ENCODE data around the gene PNPO. TPM values are rescaled to one million over a fixed set of nuclear protein-coding genes. Genes with fewer than 3 reads are reported as not detected.
A peak's percentile ranks its signal among the peaks of the same experiment; 100 is the strongest.

The PNPO gene
- total and polyA plus RNA-seq, 2 of the 13 experiments (the other 11 are each of a cell fraction or from before 2014, with no cell fraction given), result 47.9 to 63.3 TPM

DNA sequence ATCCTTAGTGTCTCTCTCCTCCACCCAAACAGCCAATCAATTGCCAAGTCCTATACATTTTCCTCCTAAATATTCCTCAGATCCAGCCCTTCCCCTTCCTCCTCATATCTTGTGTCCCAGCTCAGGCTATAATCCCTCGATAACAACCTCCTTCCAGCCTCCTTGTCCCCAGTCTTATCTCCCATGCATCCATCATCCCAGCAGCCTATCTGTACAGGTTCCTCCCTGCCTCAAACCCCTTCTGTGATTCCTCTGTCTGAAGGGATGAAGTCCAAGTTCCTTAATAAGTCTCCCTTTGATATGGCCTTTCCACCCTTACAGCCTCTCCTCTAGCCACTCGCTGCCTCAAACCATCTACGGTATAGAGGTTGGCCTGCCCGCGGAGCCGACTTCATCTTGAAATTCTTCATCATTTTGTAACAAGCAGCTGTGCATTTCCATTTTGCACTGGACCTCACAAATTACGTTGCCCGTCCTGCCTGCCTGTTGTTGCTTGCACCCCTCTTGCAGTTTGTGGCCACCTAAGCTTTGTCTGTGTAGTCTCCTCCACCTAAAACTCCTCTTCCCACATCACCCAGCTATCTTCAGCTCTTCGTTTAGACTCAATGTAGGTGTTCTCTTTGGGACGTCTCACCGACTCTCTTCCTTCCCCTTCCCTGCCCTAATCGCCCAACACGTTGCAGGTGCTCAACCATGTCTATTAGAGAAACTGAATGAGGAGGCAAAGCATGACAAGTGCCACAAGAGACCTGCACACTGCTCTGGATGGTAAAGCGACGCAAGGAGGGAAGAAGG, 28.8 kb downstream of the PNPO start (continued):
- TF ChIP-seq, protein P1, sequence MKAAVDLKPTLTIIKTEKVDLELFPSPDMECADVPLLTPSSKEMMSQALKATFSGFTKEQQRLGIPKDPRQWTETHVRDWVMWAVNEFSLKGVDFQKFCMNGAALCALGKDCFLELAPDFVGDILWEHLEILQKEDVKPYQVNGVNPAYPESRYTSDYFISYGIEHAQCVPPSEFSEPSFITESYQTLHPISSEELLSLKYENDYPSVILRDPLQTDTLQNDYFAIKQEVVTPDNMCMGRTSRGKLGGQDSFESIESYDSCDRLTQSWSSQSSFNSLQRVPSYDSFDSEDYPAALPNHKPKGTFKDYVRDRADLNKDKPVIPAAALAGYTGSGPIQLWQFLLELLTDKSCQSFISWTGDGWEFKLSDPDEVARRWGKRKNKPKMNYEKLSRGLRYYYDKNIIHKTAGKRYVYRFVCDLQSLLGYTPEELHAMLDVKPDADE (CRISPR knock-in tag; IDR thresholded peaks at IDR 0.05), result no peak
- TF ChIP-seq FOXC1 (CRISPR knock-in tag; IDR thresholded peaks at IDR 0.05; ENCODE audit: borderline replicate concordance) (0 out of 2 replicates have a peak, but pooled peaks have one; percentile 2), ZNF589 (CRISPR knock-in tag; conservative IDR thresholded peaks at IDR 0.05) (no peak), PCBP2 (optimal IDR thresholded peaks at IDR 0.05; ENCODE audit: low read depth, low read length, poor library complexity, severe bottlenecking) (no peak), FOSL2 (CRISPR knock-in tag; IDR thresholded peaks at IDR 0.05) (no peak), ATAD3A (CRISPR knock-in tag; IDR thresholded peaks at IDR 0.05) (no peak), MAF1 (CRISPR knock-in tag; IDR thresholded peaks at IDR 0.05; ENCODE audit: borderline replicate concordance) (no peak), PPARG (CRISPR knock-in tag; conservative IDR thresholded peaks at IDR 0.05) (no peak), ZNF501 (CRISPR knock-in tag; IDR thresholded peaks at IDR 0.05) (no peak), ZNF44 (CRISPR knock-in tag; IDR thresholded peaks at IDR 0.05) (no peak), EHMT2 (IDR thresholded peaks at IDR 0.05; ENCODE audit: borderline replicate concordance, low read depth, low read length) (no peak), CBX1 (IDR thresholded peaks at IDR 0.05; ENCODE audit: low read depth) (no peak), CAMTA2 (CRISPR knock-in tag; IDR thresholded peaks at IDR 0.05; ENCODE audit: borderline replicate concordance) (no peak), ADNP (CRISPR knock-in tag; IDR thresholded peaks at IDR 0.05) (no peak)
- TF ChIP-seq, protein P2, sequence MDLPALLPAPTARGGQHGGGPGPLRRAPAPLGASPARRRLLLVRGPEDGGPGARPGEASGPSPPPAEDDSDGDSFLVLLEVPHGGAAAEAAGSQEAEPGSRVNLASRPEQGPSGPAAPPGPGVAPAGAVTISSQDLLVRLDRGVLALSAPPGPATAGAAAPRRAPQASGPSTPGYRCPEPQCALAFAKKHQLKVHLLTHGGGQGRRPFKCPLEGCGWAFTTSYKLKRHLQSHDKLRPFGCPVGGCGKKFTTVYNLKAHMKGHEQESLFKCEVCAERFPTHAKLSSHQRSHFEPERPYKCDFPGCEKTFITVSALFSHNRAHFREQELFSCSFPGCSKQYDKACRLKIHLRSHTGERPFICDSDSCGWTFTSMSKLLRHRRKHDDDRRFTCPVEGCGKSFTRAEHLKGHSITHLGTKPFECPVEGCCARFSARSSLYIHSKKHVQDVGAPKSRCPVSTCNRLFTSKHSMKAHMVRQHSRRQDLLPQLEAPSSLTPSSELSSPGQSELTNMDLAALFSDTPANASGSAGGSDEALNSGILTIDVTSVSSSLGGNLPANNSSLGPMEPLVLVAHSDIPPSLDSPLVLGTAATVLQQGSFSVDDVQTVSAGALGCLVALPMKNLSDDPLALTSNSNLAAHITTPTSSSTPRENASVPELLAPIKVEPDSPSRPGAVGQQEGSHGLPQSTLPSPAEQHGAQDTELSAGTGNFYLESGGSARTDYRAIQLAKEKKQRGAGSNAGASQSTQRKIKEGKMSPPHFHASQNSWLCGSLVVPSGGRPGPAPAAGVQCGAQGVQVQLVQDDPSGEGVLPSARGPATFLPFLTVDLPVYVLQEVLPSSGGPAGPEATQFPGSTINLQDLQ (CRISPR knock-in tag; IDR thresholded peaks at IDR 0.05), result no peak
- TF ChIP-seq, protein P3, sequence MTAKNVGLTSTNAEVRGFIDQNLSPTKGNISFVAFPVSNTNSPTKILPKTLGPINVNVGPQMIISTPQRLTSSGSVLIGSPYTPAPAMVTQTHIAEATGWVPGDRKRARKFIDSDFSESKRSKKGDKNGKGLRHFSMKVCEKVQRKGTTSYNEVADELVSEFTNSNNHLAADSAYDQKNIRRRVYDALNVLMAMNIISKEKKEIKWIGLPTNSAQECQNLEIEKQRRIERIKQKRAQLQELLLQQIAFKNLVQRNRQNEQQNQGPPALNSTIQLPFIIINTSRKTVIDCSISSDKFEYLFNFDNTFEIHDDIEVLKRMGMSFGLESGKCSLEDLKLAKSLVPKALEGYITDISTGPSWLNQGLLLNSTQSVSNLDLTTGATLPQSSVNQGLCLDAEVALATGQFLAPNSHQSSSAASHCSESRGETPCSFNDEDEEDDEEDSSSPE (CRISPR knock-in tag; IDR thresholded peaks at IDR 0.05), result no peak
- TF ChIP-seq, protein P4, sequence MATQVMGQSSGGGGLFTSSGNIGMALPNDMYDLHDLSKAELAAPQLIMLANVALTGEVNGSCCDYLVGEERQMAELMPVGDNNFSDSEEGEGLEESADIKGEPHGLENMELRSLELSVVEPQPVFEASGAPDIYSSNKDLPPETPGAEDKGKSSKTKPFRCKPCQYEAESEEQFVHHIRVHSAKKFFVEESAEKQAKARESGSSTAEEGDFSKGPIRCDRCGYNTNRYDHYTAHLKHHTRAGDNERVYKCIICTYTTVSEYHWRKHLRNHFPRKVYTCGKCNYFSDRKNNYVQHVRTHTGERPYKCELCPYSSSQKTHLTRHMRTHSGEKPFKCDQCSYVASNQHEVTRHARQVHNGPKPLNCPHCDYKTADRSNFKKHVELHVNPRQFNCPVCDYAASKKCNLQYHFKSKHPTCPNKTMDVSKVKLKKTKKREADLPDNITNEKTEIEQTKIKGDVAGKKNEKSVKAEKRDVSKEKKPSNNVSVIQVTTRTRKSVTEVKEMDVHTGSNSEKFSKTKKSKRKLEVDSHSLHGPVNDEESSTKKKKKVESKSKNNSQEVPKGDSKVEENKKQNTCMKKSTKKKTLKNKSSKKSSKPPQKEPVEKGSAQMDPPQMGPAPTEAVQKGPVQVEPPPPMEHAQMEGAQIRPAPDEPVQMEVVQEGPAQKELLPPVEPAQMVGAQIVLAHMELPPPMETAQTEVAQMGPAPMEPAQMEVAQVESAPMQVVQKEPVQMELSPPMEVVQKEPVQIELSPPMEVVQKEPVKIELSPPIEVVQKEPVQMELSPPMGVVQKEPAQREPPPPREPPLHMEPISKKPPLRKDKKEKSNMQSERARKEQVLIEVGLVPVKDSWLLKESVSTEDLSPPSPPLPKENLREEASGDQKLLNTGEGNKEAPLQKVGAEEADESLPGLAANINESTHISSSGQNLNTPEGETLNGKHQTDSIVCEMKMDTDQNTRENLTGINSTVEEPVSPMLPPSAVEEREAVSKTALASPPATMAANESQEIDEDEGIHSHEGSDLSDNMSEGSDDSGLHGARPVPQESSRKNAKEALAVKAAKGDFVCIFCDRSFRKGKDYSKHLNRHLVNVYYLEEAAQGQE (IDR thresholded peaks at IDR 0.05; ENCODE audit: borderline replicate concordance in 1 of 2, low read depth in 1 of 2, low read length in 2 of 2), result 0 out of 4 replicates have a peak, but pooled peaks of 1 of the 2 experiments have one; percentile 37
- TF ChIP-seq, protein P5, sequence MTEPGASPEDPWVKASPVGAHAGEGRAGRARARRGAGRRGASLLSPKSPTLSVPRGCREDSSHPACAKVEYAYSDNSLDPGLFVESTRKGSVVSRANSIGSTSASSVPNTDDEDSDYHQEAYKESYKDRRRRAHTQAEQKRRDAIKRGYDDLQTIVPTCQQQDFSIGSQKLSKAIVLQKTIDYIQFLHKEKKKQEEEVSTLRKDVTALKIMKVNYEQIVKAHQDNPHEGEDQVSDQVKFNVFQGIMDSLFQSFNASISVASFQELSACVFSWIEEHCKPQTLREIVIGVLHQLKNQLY (CRISPR knock-in tag; IDR thresholded peaks at IDR 0.05), result no peak
